ENCODE measurements around the gene EPX.
A peak's percentile ranks its signal among the peaks of the same experiment; 100 is the strongest.

Gene EPX

DNA sequence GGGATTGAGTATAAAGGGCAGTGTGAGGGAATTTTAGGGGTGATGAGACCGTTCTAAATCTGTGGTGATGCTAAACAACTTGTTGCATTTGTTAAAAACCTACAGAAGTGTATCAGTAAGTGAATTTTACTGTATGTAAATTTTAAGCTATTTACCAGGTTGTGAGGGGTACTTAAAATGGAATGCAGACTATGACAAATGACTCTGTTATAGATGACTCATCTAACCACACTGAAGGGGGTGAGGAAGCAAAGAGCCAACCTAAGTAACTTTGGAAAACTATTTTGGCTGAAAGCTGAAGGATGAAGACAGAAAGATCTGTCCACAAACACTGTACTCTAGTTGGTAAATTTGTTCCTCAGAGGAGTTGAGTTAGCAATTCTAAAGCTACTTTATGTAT is 31.8 kb downstream of the EPX start:
- no peak for TF ChIP-seq POLR2A (IDR thresholded peaks at IDR 0.05; ENCODE audit: low read depth, low read length)
- DNase-seq (ENCODE audit: insufficient read length, low spot score) (peak; percentile 44), FAIRE-seq (peak; percentile 81)

DNA sequence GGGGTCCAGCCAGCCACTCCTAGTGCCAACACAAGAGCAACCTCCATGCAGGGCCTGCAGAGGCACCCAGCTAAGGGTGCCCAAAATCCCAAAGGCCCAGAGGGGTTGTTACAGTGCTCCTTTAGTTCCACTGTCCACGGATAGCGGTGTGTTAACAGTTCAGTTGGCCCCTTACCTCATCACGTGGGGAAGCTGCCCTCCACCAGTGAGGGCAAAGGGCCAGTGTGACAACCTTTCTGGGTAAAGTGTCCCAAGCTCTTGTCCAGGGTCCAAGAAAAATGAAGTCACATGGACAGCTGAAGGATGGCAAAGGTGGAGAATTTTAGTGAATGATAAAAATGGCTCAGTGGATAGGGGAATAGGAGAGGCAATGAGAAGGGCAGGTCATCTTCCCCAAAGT is 35.2 kb downstream of the EPX start:
- FAIRE-seq (no peak), DNase-seq (ENCODE audit: insufficient read length, low spot score) (no peak)
- TF ChIP-seq POLR2A (IDR thresholded peaks at IDR 0.05; ENCODE audit: low read depth, low read length) = no peak

DNA sequence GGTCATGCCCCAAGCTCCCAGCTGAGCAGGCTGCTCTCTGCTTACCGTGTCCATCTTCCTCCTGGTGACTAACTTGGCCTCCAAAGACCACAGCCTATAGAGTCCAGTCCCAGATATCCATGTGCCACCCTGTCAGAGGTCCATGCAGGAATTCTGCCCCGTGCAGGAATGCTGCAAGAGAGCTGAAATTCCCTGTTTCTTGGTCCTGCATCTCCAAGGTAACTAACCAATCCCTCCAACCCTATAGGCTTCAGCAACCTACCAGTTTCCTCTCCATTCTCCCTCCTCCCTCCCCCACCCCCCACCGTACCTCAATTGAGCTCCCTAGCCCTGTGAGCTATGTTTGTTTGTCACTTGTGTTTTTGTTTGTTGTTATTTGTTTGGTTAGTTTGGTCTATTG is 36.2 kb downstream of the EPX start:
- no peak for TF ChIP-seq POLR2A (IDR thresholded peaks at IDR 0.05; ENCODE audit: low read depth, low read length)
- FAIRE-seq (no peak), DNase-seq (ENCODE audit: insufficient read length, low spot score) (no peak)

DNA sequence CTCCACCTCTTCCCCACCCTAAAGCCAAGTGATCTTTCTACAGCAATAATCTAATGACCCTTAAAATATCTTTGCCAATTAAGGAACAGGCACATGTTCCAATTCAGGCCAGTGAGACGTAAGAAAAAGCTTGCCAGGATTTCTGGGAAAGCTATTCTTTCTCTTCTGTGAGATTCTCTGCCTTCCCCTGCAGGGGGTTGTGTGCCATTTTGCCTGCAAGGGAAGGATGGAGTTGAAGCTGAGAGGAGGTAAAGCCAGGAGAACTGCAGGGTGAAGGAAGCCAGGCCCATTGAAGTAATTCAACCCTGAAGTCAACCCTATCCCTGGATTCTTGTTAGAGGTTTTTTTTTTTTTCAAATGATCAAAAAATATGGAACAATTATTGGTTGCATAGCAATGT is 36.9 kb downstream of the EPX start:
- FAIRE-seq (no peak), DNase-seq (ENCODE audit: insufficient read length, low spot score) (no peak)
- TF ChIP-seq POLR2A (IDR thresholded peaks at IDR 0.05; ENCODE audit: low read depth, low read length) = no peak

DNA sequence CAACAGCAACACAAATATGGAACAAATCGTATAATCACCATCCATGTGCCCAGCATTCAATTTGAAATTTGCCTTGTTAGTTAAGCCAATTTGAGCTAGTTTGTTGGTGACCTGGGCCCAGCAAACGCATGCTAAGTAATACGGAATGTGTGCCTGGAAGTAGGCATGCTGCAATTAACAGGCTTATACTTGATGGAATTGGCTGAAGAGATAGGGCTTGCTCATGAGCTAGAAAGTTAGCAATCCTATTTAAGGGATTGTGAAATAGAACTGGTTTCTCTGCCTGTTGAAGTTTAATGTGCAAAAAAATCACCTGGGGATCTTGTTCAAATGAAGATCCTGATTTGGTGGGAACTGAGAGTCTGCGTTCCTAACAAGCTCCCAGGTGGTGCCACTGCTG is 37.4 kb downstream of the EPX start:
- DNase-seq (ENCODE audit: insufficient read length, low spot score) (no peak), FAIRE-seq (no peak)
- TF ChIP-seq POLR2A (IDR thresholded peaks at IDR 0.05; ENCODE audit: low read depth, low read length) = no peak

DNA sequence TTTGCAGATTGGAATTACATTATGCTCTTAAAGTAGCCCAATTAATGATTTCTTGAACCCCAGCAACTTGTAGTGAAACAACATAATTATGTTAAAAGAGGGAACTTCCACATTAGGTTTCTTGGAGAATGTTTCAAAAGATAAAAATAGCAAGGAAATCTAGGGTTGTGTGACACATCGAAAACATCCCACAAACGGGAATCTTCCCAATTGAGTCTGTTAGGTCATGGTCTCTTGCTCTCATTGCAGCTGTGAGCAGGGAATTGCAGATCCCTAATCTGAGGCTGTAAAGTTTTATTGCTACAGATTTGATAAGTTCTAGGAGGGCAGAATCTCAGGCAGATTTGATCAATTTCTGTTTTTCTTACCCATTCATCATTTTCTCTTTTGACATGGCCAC is 39.1 kb downstream of the EPX start:
- no peak for TF ChIP-seq POLR2A (IDR thresholded peaks at IDR 0.05; ENCODE audit: low read depth, low read length)
- FAIRE-seq = no peak
- DNase-seq (ENCODE audit: insufficient read length, low spot score) = no peak

DNA sequence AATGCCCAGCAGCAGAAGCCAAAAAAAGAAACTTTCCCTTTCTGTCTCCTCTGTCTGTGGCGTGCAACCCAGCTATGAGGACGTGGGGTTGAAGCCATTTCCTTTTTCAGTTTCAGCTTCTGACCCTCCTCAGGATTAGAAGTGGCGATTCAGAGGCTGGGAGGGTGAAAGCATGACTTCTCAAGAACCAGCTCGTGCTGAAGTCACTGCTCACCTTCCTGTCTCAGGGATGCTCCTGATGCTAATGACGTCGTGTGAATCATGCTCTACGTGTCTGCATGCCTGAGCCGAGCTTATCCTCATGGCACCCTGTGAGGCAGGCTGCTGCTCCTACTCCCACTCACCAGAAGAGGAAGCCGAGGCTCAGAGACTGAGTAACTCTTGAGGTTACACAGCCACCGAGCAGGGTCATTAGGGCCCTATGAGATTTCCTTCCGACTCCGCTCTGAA is 40.2 kb downstream of the EPX start:
- FAIRE-seq (no peak), DNase-seq (ENCODE audit: insufficient read length, low spot score) (peak; percentile 50)
- TF ChIP-seq POLR2A (IDR thresholded peaks at IDR 0.05; ENCODE audit: low read depth, low read length) = no peak

DNA sequence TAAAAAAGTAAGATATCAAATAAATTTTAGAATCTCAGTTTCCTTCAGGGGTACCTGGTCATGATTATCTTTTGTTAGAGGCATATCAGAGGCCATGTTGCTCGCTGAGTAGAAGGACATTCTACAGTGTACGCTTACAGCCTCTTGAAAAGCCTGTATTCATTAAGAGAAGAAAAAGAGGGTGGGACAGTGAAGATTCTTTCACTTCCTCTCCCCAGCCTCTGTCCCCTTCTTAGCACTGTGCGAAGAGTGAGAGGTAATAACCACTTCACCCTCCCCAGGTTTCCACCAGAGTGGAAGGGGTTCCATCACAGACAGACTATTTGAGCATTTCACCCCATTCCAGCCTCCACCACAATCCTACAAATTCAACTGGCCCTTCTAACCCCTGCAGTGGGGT is 41.0 kb downstream of the EPX start:
- no peak for DNase-seq (ENCODE audit: insufficient read length, low spot score)
- no peak for FAIRE-seq
- TF ChIP-seq POLR2A (IDR thresholded peaks at IDR 0.05; ENCODE audit: low read depth, low read length) = no peak

DNA sequence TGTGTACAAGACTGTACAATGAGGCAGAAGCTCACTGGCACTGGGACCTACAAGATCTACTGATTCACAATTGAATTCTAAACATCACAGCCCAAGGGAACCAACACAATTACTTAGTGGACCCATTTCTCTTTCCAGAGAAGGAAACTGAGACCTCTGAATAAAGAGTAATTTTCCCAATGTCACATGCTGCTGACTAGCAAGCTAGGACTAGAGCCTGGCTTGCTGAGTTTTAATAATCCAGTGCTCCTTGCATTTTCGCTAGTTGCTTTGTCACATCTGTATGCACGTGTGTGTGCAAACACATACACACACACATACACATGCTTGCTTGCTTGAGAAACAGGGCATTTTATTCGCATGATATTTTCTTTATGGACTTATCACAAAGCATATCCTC is 42.0 kb downstream of the EPX start:
- FAIRE-seq = no peak
- no peak for TF ChIP-seq POLR2A (IDR thresholded peaks at IDR 0.05; ENCODE audit: low read depth, low read length)
- no peak for DNase-seq (ENCODE audit: insufficient read length, low spot score)

DNA sequence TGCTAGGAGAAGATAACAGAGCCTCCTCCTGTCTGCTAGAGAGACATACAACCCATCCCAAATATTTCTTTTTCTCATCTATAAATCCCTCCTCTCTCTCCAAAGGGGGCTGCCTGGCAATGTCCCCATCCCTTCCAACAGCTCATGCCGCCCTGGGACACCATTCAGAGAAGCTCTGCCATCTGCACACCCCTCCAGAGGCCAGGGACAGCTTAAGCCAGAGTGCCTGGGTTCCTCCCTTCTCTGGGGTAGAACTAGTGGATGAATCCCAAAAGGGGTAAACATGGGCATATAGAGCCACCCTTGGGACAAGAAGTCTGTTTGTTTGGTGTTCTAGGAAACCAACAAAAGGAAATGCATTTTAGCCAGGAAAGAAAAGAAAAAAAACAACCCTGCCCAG is 43.3 kb downstream of the EPX start:
- FAIRE-seq (no peak), DNase-seq (ENCODE audit: insufficient read length, low spot score) (no peak)
- TF ChIP-seq POLR2A (IDR thresholded peaks at IDR 0.05; ENCODE audit: low read depth, low read length) = no peak

DNA sequence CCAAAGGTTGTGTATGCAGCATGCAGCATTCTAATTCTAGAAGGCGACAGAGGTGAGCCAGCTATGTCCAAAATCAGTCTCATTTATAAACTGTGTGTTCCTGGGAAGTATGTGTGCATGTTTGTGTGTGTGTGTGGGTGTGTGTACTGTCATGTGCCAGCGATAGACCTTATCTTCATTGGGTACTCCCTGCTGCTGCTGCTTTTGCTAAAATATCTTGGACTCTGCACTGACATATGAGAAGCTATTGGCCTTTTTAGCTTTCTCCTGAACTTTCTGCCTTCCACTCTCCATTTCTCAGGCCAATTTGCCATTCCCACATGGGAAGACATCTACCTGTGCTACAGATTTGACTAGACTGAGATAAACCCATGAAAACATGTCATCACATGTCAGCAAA is 43.9 kb downstream of the EPX start:
- TF ChIP-seq POLR2A (IDR thresholded peaks at IDR 0.05; ENCODE audit: low read depth, low read length) = no peak
- no peak for FAIRE-seq
- no peak for DNase-seq (ENCODE audit: insufficient read length, low spot score)

DNA sequence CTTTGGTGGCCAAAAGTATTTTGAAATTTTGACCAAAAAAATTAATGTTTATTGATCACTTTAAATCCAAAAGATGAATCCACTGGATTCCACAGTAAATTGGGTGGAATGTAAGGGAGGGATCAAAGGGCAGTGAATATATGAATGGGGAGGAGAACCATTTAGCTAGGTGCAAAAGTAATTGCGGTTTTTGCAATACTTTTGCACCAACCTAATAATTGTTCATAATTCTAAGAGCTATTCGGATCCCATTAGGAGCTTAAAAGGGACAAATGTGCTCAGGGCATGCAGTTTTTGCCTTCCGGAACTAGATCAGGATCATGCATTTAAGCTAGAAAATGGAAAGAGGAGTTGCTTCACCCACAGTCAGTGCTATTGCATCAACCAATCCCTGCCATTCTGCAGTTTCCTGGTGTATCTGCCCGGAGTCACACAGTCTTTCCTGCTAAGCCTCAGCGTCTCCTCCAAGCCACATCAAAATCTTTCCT is 45.7 kb downstream of the EPX start, which contains the start of gene LPO:
Gene LPO (plus strand): TSS at position 438 of the 488 bp plus-strand sequence. CDS start 4,396 bp downstream, outside the sequence.
- TF ChIP-seq POLR2A (IDR thresholded peaks at IDR 0.05; ENCODE audit: low read depth, low read length) = no peak
- no peak for DNase-seq (ENCODE audit: insufficient read length, low spot score)
- no peak for FAIRE-seq

DNA sequence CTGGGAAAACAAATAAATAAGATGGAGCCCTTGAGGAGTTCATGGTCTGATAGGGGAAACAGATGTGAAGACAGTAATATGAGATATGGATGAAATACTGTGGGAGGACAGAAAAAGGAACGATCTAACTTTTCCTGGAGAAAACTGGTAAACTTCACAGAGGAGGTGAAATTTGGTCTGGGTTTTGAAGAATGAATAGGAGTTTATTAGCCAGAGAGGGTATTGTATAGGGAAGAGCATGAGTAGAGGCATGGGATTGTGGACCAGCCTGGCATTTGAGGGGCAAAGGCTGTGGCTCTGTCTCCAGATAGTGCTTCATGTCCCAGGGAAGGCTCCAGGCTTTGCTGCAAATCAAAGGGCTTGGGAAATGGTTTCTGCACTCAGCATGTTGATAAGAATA is 47.5 kb downstream of the EPX start:
- no peak for TF ChIP-seq POLR2A (IDR thresholded peaks at IDR 0.05; ENCODE audit: low read depth, low read length)
- no peak for DNase-seq (ENCODE audit: insufficient read length, low spot score)
- no peak for FAIRE-seq

DNA sequence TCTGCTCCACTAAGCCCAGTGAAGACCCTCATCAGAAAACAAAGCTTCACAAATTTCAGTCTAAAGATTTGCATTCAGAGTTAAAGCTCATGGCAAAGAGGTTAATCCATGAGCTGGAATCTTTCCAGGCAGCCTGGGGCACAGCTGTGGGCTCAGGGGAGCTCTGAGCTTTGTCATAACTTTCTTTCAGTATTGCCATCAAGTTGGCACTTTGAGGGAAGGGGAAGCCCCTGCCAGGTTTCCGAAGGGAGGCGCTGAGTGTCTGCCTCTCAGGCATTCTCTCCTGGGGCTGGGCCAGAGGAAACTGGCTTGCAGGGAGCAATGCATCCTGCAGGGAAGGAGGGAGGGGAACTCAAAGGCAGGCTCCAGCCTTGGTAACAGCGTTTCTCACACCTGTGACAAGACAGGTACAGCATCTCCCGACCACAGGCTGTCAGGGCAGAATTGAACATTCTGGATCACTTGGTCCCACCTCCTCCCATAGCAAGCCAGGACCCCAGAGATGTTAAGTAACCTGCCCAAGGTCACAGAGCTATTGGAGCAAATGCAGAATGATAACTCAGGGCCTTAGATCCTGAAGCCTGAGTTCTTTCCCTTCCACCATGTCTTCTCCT is 49.8 kb downstream of the EPX start:
- FAIRE-seq (no peak), DNase-seq (ENCODE audit: insufficient read length, low spot score) (no peak)
- no peak for TF ChIP-seq POLR2A (IDR thresholded peaks at IDR 0.05; ENCODE audit: low read depth, low read length)

DNA sequence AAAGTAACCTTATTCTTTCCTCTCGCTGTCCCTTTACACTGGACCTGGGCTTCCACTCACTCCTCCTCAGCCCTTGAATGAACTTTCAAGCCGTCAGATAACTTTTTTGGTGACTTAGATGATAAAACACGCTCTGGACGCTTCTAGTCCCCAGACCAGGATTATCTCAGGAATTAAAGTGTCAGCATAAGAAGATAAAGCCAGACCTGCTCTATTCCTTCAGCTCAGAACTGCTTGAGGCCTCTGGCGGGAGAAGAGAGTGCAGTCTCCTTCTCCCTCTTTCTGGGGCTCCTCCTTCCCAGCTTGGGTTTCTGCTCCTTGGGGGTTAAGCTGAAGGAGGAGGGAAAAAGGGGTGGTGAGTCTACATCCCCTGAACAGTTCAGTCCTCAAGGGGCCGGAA is 52.4 kb downstream of the EPX start:
- FAIRE-seq (no peak), DNase-seq (ENCODE audit: insufficient read length, low spot score) (no peak)
- TF ChIP-seq POLR2A (IDR thresholded peaks at IDR 0.05; ENCODE audit: low read depth, low read length) = no peak
